Fibroblast of mammary gland (primary cell): ENCODE results near the gene ADAM22.

ENCODE experiments used
- DNase-seq: peaks from one replicate; pipeline ENCODE4 v3.0.0-alpha.2; 2010; ENCODE audit warnings: low read depth
- H3K4me3 ChIP-seq: 2 replicates; pipeline ENCODE4 v1.5.1; 2011; ENCODE audit warnings: low read depth, mild to moderate bottlenecking, low read length, moderate library complexity; ENCODE audit not compliant: control insufficient read depth
- TF ChIP-seq, protein P1 (sequence below): conservative IDR thresholded peaks from 2 replicates; pipeline ENCODE4 v1.5.1; 2011; ENCODE audit warnings: low read depth, low read length, inconsistent platforms; ENCODE audit not compliant: control insufficient read depth, insufficient read depth

ADAM22 gene

DNA sequence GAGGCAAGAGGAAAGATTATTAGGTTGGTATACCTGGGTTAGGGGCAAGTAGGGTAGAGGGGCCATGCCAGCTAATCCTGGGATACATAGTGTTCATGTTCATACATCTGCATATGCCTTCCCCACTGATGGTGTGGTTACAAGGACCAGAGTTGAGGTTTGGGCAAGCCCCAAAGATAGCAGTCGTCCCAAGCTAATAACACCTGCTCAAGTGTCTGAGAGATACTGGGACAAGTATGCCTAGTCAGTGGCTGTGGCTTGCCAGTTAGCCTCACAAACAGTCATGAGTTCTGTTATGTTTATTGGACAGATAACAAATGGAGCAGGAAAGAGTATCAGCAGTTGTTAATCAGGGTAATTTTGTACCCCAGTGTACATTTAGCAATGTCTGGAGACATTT is 139.6 kb downstream of the ADAM22 start:
- no peak for DNase-seq
- no peak overlapping the region for H3K4me3 ChIP-seq
- TF ChIP-seq, protein P1, sequence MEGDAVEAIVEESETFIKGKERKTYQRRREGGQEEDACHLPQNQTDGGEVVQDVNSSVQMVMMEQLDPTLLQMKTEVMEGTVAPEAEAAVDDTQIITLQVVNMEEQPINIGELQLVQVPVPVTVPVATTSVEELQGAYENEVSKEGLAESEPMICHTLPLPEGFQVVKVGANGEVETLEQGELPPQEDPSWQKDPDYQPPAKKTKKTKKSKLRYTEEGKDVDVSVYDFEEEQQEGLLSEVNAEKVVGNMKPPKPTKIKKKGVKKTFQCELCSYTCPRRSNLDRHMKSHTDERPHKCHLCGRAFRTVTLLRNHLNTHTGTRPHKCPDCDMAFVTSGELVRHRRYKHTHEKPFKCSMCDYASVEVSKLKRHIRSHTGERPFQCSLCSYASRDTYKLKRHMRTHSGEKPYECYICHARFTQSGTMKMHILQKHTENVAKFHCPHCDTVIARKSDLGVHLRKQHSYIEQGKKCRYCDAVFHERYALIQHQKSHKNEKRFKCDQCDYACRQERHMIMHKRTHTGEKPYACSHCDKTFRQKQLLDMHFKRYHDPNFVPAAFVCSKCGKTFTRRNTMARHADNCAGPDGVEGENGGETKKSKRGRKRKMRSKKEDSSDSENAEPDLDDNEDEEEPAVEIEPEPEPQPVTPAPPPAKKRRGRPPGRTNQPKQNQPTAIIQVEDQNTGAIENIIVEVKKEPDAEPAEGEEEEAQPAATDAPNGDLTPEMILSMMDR = no peak

DNA sequence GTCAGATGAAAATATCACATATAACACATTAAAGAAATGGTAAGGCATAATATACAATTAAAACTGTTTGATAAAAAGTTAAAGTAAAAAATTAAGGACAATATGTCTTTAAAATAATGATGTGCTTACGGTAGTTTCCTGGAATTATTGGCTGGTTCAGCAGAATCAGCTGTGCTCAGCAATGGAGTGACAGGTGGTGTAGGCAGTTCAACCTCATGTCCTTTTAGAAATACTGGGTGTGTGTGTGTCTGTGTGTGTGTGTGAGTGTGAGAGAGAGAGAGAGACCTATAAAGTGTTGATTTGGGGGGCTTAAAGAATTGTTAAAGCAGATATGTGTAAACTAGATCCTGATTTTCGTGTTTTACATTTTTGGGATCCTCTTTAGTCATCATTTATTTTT is 141.2 kb downstream of the ADAM22 start:
- no peak for DNase-seq
- TF ChIP-seq, protein P1 = no peak
- no peak overlapping the region for H3K4me3 ChIP-seq

DNA sequence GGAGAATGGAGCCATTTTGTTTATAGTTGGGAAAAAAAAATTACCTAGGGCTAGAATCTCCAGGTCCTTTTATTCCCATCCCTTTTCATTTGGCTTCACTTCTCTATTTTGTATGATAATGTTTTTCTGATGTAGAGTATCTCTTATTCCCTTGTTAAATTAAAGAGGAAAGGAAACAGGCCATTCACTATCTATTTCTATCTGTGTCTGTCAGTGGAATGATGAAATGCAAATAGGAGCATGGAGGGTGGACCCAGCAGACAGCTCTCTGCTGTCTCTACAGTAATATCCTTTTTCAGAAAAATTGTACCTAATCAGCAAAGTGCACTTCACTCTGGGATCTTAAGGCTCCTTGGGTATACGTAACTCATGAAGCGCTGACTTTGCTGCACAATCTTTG is 149.8 kb downstream of the ADAM22 start:
- DNase-seq = no peak
- H3K4me3 ChIP-seq = no peak overlapping the region
- TF ChIP-seq, protein P1 = no peak

DNA sequence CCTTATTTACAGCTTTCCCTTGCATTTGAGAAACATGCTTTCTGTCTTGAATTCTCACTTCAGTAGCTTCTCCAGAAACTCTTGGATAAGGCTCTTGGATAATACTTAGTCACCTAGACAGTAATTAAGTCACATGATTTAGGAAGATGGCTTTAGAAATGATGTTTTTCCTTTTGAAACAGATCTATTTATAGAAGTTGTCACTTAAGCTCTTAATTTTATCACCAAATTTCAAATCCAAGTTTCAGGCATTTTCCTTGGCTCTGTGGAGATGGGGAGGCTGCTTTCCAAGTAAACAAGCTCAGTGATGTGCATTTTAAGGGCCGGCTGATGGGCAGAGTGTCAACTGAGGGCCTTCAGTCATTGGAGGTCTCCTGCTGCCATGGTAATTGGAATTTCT is 155.5 kb downstream of the ADAM22 start:
- no peak overlapping the region for H3K4me3 ChIP-seq
- TF ChIP-seq, protein P1 = no peak
- no peak for DNase-seq

DNA sequence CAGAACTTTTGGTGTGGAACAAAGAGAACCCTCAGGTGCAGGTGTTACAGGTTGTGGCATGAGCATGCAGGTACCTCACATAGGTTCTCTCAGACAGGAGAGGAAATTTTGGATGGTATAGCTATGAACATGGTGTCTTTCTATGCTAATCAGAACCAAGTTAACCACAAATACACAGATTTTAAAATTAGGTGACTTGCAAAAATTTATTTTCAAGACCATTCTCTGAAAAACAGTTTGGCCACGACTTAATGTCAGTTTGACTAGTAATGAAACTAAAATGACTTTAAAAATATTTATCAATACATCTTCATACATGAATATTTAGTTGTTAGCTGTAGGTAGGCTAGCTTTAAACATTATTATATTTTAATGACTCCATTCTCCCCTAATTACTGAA is 156.2 kb downstream of the ADAM22 start:
- no peak overlapping the region for H3K4me3 ChIP-seq
- TF ChIP-seq, protein P1 = no peak
- DNase-seq = no peak

DNA sequence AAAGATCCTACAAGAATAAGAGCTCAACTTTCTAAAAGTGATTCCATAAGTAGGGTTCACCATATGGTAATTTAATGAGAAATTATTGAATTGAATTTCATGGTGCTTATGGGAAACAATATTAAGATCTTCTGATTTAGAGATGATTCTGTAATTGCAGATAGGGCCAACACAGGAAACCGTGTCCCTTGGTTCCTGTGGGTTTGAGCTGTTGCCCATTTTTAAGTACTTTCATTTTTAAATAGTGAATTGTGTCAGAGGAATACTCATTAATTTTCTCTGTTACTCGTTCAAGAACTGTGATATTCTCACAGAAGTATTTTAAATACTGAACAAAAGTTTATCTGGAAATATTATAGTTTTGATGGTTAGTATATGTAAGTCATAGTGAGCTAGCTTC is 156.6 kb downstream of the ADAM22 start:
- H3K4me3 ChIP-seq = no peak overlapping the region
- TF ChIP-seq, protein P1 = no peak

DNA sequence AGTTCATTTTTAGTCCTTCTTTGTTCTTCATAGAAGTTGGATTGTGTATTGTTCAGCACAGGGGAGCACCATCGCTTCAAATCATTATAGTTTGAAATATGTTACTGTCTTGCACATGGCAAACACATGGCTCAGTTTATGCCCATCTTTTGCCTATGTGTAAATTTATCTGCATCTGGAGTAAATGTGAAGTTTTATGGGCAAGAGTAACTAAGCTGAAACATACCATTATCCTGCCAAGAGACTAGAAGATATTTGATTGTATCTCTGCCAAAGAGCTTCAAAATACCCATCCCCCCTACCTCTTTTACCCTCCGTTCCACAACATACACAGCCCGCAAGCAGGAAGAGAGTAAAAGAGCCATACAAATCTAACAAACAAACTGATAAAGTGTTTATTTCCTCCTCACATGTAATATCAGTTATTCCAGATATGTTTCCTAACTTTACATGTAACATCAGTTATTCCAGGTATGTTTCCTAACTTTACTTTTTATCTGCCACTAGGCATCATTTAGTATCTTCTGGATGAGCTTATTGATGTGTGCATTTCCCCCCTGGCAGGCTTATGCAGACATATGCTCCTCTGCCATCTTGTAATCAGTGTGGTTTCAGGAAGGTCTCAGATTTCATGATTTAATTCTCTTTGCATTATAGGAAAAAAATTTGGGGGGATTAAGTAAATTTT is 158.1 kb downstream of the ADAM22 start:
- H3K4me3 ChIP-seq = no peak overlapping the region
- TF ChIP-seq, protein P1 = no peak
- DNase-seq = no peak

More for the DNA sequence above, 156.6 kb downstream of the ADAM22 start:
- DNase-seq = peak; percentile 22
